Liver (tissue), 9 donors: ENCODE data around the gene SLPI. TPM values are rescaled to one million over a fixed set of nuclear protein-coding genes. Genes with fewer than 3 reads are reported as not detected.

Experiments used
- DNase-seq: peaks from one replicate; pipeline ENCODE4 v3.0.0-alpha.2; 2017; ENCODE audit warnings: low spot score
- H3K27ac ChIP-seq, 2 donors: one replicate each; pipeline ENCODE4 v1.7.0; 2013; ENCODE audit warnings: inconsistent platforms in 2 of 2, low read length in 2 of 2, control low read depth in 1 of 2, low read depth in 1 of 2, mild to moderate bottlenecking in 1 of 2
- H3K27me3 ChIP-seq, 4 donors: one replicate each; pipeline versions ENCODE4 v1.6.1 to v1.7.0; 2013; ENCODE audit warnings: low read length in 3 of 4, inconsistent platforms in 1 of 4, mild to moderate bottlenecking in 1 of 4, moderate library complexity in 1 of 4; ENCODE audit not compliant: control insufficient read depth in 4 of 4, insufficient read depth in 4 of 4
- H3K36me3 ChIP-seq, 4 donors: one replicate each; pipeline versions ENCODE4 v1.6.1 to v1.7.0; 2013; ENCODE audit warnings: low read length in 3 of 4, mild to moderate bottlenecking in 3 of 4, low read depth in 1 of 4, moderate library complexity in 1 of 4; ENCODE audit not compliant: control insufficient read depth in 4 of 4, insufficient read depth in 3 of 4
- H3K4me1 ChIP-seq, 4 donors: one replicate each; pipeline versions ENCODE4 v1.6.1 to v1.7.0; 2013; ENCODE audit warnings: low read length in 3 of 4, mild to moderate bottlenecking in 3 of 4, moderate library complexity in 1 of 4; ENCODE audit not compliant: control insufficient read depth in 4 of 4, insufficient read depth in 4 of 4
- H3K4me3 ChIP-seq, 3 donors: one replicate each; pipeline versions ENCODE4 v1.6.1 to v1.7.0; 2013; ENCODE audit warnings: low read length in 3 of 3, control low read depth in 1 of 3, low read depth in 1 of 3, mild to moderate bottlenecking in 1 of 3
- H3K9ac ChIP-seq, 2 donors: one replicate each; pipeline ENCODE4 v1.7.0; 2013; ENCODE audit warnings: low read length in 2 of 2, mild to moderate bottlenecking in 2 of 2, moderate library complexity in 2 of 2, control low read depth in 1 of 2, low read depth in 1 of 2
- H3K9me3 ChIP-seq, 4 donors: one replicate each; pipeline versions ENCODE4 v1.6.1 to v1.7.0; 2013; ENCODE audit warnings: low read length in 3 of 4; ENCODE audit not compliant: control insufficient read depth in 4 of 4
- ATF3 ChIP-seq: IDR thresholded peaks from 2 replicates; pipeline ENCODE4 v1.6.1; 2016; ENCODE audit warnings: antibody characterized with exemption
- CTCF ChIP-seq: fragments of 150-350 bp; IDR thresholded peaks from 2 replicates; pipeline ENCODE4 v1.5.1; 2017; ENCODE audit warnings: improper control_type of control experiment, low read depth, low read length; ENCODE audit not compliant: missing input control
- EGR1 ChIP-seq, 2 donors: IDR thresholded peaks; 2 replicates each; pipeline ENCODE4 v1.6.1; 2016 to 2018; ENCODE audit warnings: antibody characterized with exemption in 2 of 2, low read depth in 2 of 2
- FOXA1 ChIP-seq: IDR thresholded peaks from 2 replicates; pipeline ENCODE4 v1.6.1; 2016; ENCODE audit warnings: antibody characterized with exemption
- FOXA2 ChIP-seq: IDR thresholded peaks from 2 replicates; pipeline ENCODE4 v1.6.1; 2016; ENCODE audit warnings: antibody characterized with exemption
- GABPA ChIP-seq, 2 donors: IDR thresholded peaks in 1 of 2; conservative IDR thresholded peaks in 1 of 2; 2 replicates each; pipeline ENCODE4 v1.6.1; 2016; ENCODE audit warnings: antibody characterized with exemption in 2 of 2, mild to moderate bottlenecking in 1 of 2, moderate library complexity in 1 of 2
- HNF4A ChIP-seq, 2 donors: conservative IDR thresholded peaks; 2 replicates each; pipeline ENCODE4 v1.6.1; 2016; ENCODE audit warnings: antibody characterized with exemption in 2 of 2, mild to moderate bottlenecking in 2 of 2
- HNF4G ChIP-seq: IDR thresholded peaks from 2 replicates; pipeline ENCODE4 v1.6.1; 2016; ENCODE audit warnings: antibody characterized with exemption
- JUND ChIP-seq, 2 donors: IDR thresholded peaks; 2 replicates each; pipeline ENCODE4 v1.6.1; 2016; ENCODE audit warnings: antibody characterized with exemption in 2 of 2
- MAX ChIP-seq: IDR thresholded peaks from 2 replicates; pipeline ENCODE4 v1.6.1; 2016; ENCODE audit warnings: antibody characterized with exemption
- NR2F2 ChIP-seq: IDR thresholded peaks from 2 replicates; pipeline ENCODE4 v1.6.1; 2016; ENCODE audit warnings: antibody characterized with exemption
- RAD21 ChIP-seq, 2 donors: IDR thresholded peaks; 2 replicates each; pipeline ENCODE4 v1.6.1; 2016; ENCODE audit warnings: antibody characterized with exemption in 2 of 2, mild to moderate bottlenecking in 2 of 2
- REST ChIP-seq: IDR thresholded peaks from 2 replicates; pipeline ENCODE4 v1.6.1; 2016; ENCODE audit warnings: antibody characterized with exemption, mild to moderate bottlenecking
- RXRA ChIP-seq, 2 donors: IDR thresholded peaks; 2 replicates each; pipeline ENCODE4 v1.6.1; 2017 to 2018; ENCODE audit warnings: antibody characterized with exemption in 2 of 2, mild to moderate bottlenecking in 1 of 2
- SP1 ChIP-seq: IDR thresholded peaks from 2 replicates; pipeline ENCODE4 v1.6.1; 2018; ENCODE audit warnings: antibody characterized with exemption, mild to moderate bottlenecking
- TAF1 ChIP-seq: conservative IDR thresholded peaks from 2 replicates; pipeline ENCODE4 v1.6.1; 2016; ENCODE audit warnings: antibody characterized with exemption, mild to moderate bottlenecking
- YY1 ChIP-seq: IDR thresholded peaks from 2 replicates; pipeline ENCODE4 v1.6.1; 2016; ENCODE audit warnings: antibody characterized with exemption, mild to moderate bottlenecking
- WGBS: extraction: QIAGEN DNeasy Blood & Tissue Kit; methylation state at CpG from one replicate; pipeline ENCODE4 v1.1.7; 2013; 5-methylcytosine and 5-hydroxymethylcytosine counted together
- polyA plus RNA-seq, 2 donors: library from polyadenylated mRNA; stranded (reverse) in 1 of 2; unstranded in 1 of 2; fragments of 200-250 nt in 1 of 2; fragments of >200 nt in 1 of 2; fragmentation: Nextera tagmentation in 1 of 2; extraction: Ambion mirVana in 1 of 2; gene quantifications; one replicate each; pipeline versions ENCODE4 v1.2.1 to v1.2.3, GENCODE V29; 2013 to 2015
- total RNA-seq, 2 donors: library from RNA; depleted of rRNA; stranded (reverse); fragments of >200 nt; gene quantifications; one replicate each; pipeline ENCODE4 v1.2.3, GENCODE V29; 2014
- donor health status: healthy.
- donor health status: healthy.
- donor health status: healthy.
- donor health status: healthy.
- donor health status: healthy.

The SLPI gene
- total and polyA plus RNA-seq, 4 donors, result 1.9 to 308 (median 93.9) TPM

GRCh38 chr20:45288860-45289259, 34.5 kb upstream of the SLPI start (continued):
- TF ChIP-seq HNF4A (conservative IDR thresholded peaks at IDR 0.05), result no peak
- no peak for TF ChIP-seq RXRA (IDR thresholded peaks at IDR 0.05)
- no peak for TF ChIP-seq HNF4G
- no peak for TF ChIP-seq FOXA1

- Histone ChIP-seq H3K4me1 (peaks cover 0 to 7% (median 4%) of the 10 kb centered on the region in 4 donors), H3K9me3 (no peaks in the 10 kb centered on the region), H3K27me3 (peaks cover 0 to 2% (median 0%) of the 10 kb centered on the region in 4 donors), H3K4me3 (no peak overlapping the region), H3K36me3 (no peaks in the 10 kb centered on the region), H3K27ac (no peak overlapping the region), H3K9ac (no peak overlapping the region)
- no peak for DNase-seq
- 82% methylated on average over 4 of the region's 4 CpGs for WGBS
- TF ChIP-seq FOXA1 (no peak), TAF1 (no peak), HNF4A (conservative IDR thresholded peaks at IDR 0.05) (no peak), JUND (IDR thresholded peaks at IDR 0.05) (no peak), YY1 (no peak), HNF4G (no peak), MAX (no peak), FOXA2 (no peak), RAD21 (IDR thresholded peaks at IDR 0.05) (no peak), GABPA (IDR thresholded peaks at IDR 0.05 in 1 of 2, conservative IDR thresholded peaks at IDR 0.05 in 1 of 2) (no peak), RXRA (IDR thresholded peaks at IDR 0.05) (no peak), NR2F2 (no peak), EGR1 (IDR thresholded peaks at IDR 0.05; ENCODE audit: low read depth in 2 of 2) (no peak)
Measured at GRCh38 chr20:45288376-45288775, 34.0 kb upstream of the SLPI start.

- no peaks in the 10 kb centered on the region for H3K9me3 ChIP-seq
- TF ChIP-seq NR2F2 (no peak), GABPA (IDR thresholded peaks at IDR 0.05 in 1 of 2, conservative IDR thresholded peaks at IDR 0.05 in 1 of 2) (no peak), ATF3 (no peak), CTCF (no peak), MAX (no peak), TAF1 (no peak), REST (no peak), HNF4G (no peak), RXRA (IDR thresholded peaks at IDR 0.05) (no peak), FOXA1 (no peak), FOXA2 (no peak), SP1 (no peak), JUND (IDR thresholded peaks at IDR 0.05) (no peak), HNF4A (conservative IDR thresholded peaks at IDR 0.05) (no peak), EGR1 (IDR thresholded peaks at IDR 0.05; ENCODE audit: low read depth in 2 of 2) (no peak), YY1 (no peak)
- H3K9ac ChIP-seq, result no peak overlapping the region
- H3K27me3 ChIP-seq, result no peaks in the 10 kb centered on the region
- no peak overlapping the region for H3K27ac ChIP-seq
- no peak overlapping the region for H3K4me3 ChIP-seq
- WGBS, result 52% methylated on average over 4 of the region's 4 CpGs
- H3K4me1 ChIP-seq, result no peaks in the 10 kb centered on the region
- no peaks in the 10 kb centered on the region for H3K36me3 ChIP-seq
- DNase-seq, result no peak
Measured at GRCh38 chr20:45283551-45284057, 29.2 kb upstream of the SLPI start.
